Umbilical cord (tissue), 2 donors: ENCODE results near the gene TSGA10. TPM values are rescaled to one million over a fixed set of nuclear protein-coding genes. Genes with fewer than 3 reads are reported as not detected.
"Not testable (repeated sequence)": the region's sequence is repeated elsewhere in the genome, so short reads cannot be mapped to it uniquely, and the experiment has no call there.

Source experiments
- DNase-seq: peaks from one replicate; pipeline ENCODE4 v3.0.0-alpha.2; 2015; ENCODE audit warnings: low spot score
- total RNA-seq: library from RNA; depleted of rRNA; stranded (reverse); fragments of >200 nt; gene quantifications from one replicate; pipeline ENCODE4 v1.2.3, GENCODE V29; 2014; ENCODE audit warnings: low replicate concordance; ENCODE audit not compliant: insufficient read depth

The TSGA10 gene
- total RNA-seq, 1 donor from 2014 or later = 6.0 TPM

- no peak for DNase-seq
Observed at GRCh38 chr2:99079226-99079625, 75.5 kb downstream of the TSGA10 start.

GRCh38 chr2:99072551-99072950 is 82.2 kb downstream of the TSGA10 start:
- DNase-seq = no peak

GRCh38 chr2:99067871-99068625 is 86.7 kb downstream of the TSGA10 start:
- no peak for DNase-seq

DNA sequence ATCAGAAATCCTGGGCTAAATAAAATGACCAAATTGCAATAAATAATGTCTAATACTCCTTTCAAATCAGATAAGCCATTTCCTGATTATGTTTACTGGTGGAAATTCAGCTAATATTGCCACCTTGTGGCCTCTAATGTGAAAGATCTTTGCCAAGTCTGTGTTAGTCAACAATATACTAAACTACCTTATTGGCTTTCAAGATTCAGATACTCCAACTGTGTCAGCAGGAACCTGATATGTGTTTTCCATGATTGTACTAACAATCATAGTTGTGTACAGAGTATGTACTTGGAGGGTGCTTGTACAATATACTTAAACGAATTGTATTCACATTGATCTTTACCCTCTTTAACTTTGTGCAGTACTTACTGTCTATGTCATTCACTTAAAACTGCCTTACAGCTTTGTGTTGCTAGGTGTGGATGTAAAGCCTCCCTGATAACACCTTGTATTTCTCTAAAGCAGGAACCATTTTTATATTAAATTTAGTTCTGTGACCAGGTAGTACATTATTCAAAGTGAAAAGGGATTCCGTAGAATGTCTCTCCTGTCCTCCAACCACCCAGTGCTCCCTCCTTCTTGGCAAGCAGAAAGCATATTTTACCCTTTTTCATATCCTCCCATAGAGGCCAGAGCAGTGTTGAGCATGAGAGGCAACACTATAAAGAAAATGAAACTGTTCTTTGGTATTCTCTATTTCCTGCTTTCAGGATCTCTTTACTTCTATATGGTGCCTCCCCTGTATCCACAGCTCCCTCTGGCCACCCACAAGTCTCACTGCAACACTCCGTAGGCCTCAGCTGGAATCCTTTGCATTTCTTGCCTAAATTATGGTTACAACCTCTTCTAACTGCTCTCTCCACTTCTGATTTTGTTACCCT is 88.4 kb downstream of the TSGA10 start:
- peak; percentile 57 for DNase-seq

DNA sequence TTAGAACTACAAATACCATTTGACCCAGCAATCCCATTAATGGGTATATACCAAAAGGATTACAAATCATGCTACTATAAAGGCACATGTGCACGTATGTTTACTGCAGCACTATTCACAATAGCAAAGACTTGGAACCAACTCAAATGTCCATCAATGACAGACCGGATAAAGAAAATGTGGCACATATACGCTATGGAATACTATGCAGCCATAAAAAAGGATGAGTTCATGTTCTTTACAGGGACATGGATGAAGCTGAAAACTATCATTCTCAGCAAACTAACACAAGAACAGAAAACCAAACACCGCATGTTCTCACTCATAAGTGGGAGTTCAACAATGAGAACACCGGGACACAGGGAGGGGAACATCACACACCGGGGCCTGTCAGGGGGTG is 105.6 kb downstream of the TSGA10 start:
- DNase-seq = not testable (repeated sequence)

GRCh38 chr2:99040736-99041300 is 113.9 kb downstream of the TSGA10 start:
- DNase-seq = not testable (repeated sequence)

GRCh38 chr2:99035920-99036319 is 118.8 kb downstream of the TSGA10 start:
- DNase-seq = no peak

GRCh38 chr2:99032786-99033185 is 122.0 kb downstream of the TSGA10 start:
- DNase-seq = no peak

- DNase-seq = no peak
Observed at GRCh38 chr2:99032001-99032400, 122.7 kb downstream of the TSGA10 start.

DNA sequence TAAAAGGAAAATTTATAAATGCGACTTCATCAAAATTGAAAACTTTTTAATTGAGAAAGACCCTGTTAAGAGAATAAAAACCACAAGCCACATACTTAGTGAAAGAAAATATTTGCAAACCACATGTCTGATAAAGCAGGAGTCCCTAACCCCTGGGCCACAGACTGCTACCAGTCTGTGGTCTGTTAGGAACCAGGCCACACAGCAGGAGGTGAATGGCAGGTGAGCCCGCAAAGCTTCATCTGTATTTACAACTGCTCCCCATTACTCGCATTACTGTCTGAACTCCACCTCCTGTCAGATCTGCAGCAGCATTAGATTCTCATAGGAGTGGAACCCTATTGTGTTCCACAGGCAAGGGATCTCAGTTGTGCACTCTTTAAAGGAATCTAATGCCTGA is 123.3 kb downstream of the TSGA10 start:
- DNase-seq = no peak

- DNase-seq = no peak
Observed at GRCh38 chr2:99028558-99028957, 126.2 kb downstream of the TSGA10 start.

- no peak for DNase-seq
Observed at GRCh38 chr2:99027856-99028255, 126.9 kb downstream of the TSGA10 start.

DNA sequence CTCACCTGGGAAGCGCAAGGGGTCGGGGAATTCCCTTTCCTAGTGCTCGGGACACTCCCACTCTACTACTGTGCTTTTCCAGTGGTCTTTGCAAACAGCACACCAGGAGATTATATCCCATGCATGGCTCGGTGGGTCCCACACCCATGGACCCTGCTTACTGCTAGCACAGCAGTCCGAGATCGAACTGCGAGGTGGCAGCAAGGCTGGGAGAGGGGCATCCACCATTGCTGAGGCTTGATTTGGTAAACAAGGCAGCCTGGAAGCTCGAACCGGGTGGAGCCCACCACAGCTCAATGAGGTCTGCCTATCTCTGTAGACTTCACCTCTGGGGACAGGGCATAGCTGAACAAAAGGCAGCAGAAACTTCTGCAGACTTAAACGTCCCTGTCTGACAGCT is 154.0 kb downstream of the TSGA10 start:
- DNase-seq = no peak

DNA sequence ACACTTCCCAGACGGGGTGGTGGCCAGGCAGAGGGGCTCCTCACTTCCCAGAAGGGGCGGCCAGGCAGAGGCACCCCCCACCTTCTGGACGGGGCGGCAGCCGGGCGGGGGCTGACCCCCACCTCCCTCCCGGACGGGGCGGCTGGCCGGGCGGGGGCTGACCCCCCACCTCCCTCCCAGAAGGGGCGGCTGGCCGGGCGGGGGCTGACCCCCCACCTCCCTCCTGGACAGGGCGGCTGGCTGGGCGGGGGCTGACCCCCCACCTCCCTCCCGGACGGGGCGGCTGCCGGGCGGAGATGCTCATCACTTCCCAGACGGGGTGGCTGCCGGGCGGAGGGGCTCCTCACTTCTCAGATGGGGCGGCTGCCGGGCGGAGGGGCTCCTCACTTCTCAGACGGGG is 166.0 kb downstream of the TSGA10 start:
- DNase-seq = not testable (repeated sequence)

DNA sequence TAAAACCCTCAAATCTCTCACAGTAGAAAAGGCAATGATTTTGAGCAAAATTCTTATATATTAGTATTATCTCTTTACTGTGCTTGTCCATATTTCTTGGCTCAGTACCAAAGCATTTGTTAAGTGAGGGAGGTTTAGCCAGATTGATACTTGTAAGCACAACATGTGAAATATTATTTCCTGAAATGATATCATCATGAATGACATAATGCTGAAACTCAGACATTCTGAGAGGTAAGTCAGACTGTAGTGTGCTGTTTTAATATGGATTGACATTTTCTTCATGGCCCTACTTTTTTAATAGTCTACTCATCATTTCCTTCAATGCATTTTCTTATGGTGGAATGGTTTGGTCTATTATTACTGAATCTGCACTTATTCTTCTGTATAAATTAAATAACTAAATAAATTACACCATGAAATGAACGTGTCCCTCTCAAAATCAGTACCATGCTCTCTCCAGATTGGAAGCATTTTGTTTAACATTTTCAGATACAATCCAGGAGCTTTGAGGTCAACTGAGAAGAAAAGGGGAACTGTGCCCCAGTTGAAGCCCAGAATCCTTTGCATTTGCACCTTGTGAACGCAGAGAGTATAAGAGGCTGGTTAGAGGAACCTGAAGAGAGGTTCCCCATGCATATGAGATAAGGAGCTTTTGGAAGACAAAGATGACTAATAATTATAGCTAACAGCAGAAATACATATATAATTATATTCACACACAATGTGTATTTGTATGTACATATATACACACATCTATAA is 168.7 kb downstream of the TSGA10 start:
- no peak for DNase-seq

- no peak for DNase-seq
Observed at GRCh38 chr2:98975611-98976010, 179.1 kb downstream of the TSGA10 start.

- DNase-seq = no peak
Observed at GRCh38 chr2:98972582-98973167, 182.1 kb downstream of the TSGA10 start.

DNA sequence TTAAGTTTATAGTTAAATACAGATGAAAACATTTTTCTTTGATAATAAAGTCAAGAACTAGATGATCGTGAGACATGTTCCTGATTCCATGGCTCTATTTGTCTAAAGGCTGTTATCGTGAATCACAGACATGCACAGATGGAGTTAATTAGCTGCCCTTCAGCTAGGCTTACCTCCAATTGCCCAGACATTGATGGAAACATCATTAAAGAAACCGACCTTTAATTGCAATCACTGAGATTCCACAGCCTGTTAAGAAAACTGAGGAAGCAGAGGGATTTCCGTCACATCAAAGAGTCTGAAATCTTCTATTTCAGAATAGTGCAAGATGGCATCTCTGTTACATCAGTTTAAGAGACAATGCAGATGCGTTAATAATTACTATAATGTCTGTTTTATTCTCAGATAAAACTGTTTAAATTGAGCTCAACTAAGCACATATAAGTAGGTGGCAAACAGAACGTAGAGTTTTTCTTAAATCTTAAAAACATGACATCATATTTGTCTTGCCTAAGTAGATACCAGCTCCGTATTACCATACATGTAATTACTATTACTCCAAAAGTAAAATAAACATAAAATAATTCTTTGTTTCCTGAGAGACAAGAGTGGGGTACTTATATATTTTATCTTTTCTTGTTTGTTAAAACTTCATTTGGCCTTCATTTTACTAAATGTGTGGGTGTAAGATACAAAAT is 194.8 kb downstream of the TSGA10 start:
- DNase-seq = no peak

DNA sequence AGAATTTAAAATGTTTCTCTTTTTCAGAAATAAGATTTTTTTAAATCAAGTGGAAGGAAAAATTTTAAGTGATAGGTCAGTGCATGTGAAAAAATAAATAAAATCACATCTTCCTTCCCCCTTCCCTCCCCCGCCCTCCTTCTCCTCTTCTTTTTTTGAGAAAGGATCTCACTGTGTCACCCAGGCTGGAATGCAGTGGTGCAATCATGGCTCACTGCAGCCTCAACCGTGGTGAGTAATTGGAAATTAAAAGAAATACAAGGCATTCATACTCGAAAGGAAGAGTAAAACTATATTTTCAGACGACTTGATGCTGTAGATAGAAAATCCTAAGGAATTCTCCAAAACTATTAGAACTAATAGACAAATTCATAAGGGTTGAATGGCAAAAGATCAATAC is 201.8 kb downstream of the TSGA10 start:
- no peak for DNase-seq

DNA sequence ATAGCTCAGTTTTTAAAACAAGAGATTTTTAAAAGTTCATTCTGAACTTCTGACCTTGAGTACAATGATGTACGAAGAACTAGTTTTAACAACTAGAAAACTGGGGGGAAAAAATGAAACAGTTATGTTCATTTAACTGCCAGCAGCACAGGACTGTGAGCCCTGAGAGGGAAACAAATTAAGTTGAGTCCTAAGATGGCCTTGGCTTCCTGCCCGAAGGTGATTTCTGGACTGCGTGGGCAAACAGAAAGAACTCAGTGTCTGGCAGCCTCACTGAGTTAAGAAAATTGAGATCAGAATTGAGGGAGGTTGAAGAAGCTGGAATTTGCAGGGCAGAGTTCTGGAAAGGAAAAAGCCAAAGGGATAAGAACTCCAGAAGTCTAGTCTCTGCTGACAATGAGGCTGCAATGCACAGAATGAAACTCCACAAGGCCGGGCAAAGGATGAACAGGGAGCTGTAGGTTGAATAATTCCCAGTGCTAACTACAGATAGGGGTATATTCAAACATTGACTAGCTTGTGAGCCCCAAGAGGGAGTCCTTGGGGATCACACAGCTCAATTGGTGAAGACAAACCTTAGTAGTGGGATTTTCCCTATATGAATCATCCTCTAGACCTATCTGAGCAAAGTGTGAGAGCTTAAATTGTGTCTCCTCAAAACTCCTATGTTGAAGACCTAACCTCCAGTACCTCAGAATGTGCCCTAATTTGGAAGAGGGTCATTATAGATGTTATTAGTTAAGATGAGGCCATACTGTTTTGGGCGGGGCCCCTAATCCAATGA is 205.6 kb downstream of the TSGA10 start:
- peak; percentile 24 for DNase-seq
